22Rv1 (cell line): ENCODE measurements around the gene CDH18.

Experiments used
- ZFX ChIP-seq: fragments of 450-650 bp; IDR thresholded peaks from 2 replicates; pipeline ENCODE4 v1.6.1; 2017; ENCODE audit warnings: antibody characterized with exemption, borderline replicate concordance
- TF ChIP-seq, protein P1 (sequence below): fragments of 450-650 bp; IDR thresholded peaks from 2 replicates; pipeline ENCODE4 v1.5.1; 2017; ENCODE audit warnings: mild to moderate bottlenecking

GRCh38 chr5:19790829-19791466 is 197.1 kb downstream of the CDH18 start:
- TF ChIP-seq, protein P1, sequence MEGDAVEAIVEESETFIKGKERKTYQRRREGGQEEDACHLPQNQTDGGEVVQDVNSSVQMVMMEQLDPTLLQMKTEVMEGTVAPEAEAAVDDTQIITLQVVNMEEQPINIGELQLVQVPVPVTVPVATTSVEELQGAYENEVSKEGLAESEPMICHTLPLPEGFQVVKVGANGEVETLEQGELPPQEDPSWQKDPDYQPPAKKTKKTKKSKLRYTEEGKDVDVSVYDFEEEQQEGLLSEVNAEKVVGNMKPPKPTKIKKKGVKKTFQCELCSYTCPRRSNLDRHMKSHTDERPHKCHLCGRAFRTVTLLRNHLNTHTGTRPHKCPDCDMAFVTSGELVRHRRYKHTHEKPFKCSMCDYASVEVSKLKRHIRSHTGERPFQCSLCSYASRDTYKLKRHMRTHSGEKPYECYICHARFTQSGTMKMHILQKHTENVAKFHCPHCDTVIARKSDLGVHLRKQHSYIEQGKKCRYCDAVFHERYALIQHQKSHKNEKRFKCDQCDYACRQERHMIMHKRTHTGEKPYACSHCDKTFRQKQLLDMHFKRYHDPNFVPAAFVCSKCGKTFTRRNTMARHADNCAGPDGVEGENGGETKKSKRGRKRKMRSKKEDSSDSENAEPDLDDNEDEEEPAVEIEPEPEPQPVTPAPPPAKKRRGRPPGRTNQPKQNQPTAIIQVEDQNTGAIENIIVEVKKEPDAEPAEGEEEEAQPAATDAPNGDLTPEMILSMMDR: no peak
- no peak for TF ChIP-seq ZFX
